Vagina (tissue), 2 donors: Measurements from ENCODE around the gene NANOGP8. TPM values are rescaled to one million over a fixed set of nuclear protein-coding genes. Genes with fewer than 3 reads are reported as not detected.
"Not testable (repeated sequence)": the region's sequence is repeated elsewhere in the genome, so short reads cannot be mapped to it uniquely, and the experiment has no call there.

Experiments used
- DNase-seq, 2 donors: peaks; one replicate each; pipeline ENCODE4 v3.0.0-alpha.2; 2017; ENCODE audit errors: extremely low spot score in 2 of 2
- H3K27ac ChIP-seq: fragments of 200-600 bp; sonication (generic); one replicate; pipeline ENCODE4 v1.5.1; 2019
- H3K27me3 ChIP-seq: fragments of 200-600 bp; sonication (generic); one replicate; pipeline ENCODE4 v1.5.1; 2019
- H3K36me3 ChIP-seq, 2 donors: fragments of 200-600 bp; sonication (generic); one replicate each; pipeline ENCODE4 v1.5.1; 2017 to 2019
- H3K4me1 ChIP-seq: fragments of 200-600 bp; sonication (generic); one replicate; pipeline ENCODE4 v1.5.1; 2019
- H3K4me3 ChIP-seq, 2 donors: fragments of 200-600 bp; sonication (generic); 1 replicate in 1 of 2; 2 replicates in 1 of 2; pipeline ENCODE4 v1.5.1; 2016 to 2019
- H3K9me3 ChIP-seq: fragments of 200-600 bp; sonication (generic); one replicate; pipeline ENCODE4 v1.5.1; 2019
- POLR2A ChIP-seq, 2 donors: fragments of 450-650 bp; IDR thresholded peaks; one replicate each; pipeline ENCODE4 v1.6.1; 2017; ENCODE audit warnings: antibody characterized with exemption in 2 of 2, mild to moderate bottlenecking in 2 of 2, moderate library complexity in 2 of 2
- POLR2AphosphoS5 ChIP-seq, 2 donors: sonication (generic); formaldehyde crosslinking; IDR thresholded peaks; one replicate each; pipeline ENCODE4 v1.9.0; 2017; ENCODE audit warnings: antibody characterized with exemption in 2 of 2, mild to moderate bottlenecking in 2 of 2, low read depth in 1 of 2; ENCODE audit not compliant: insufficient read depth in 1 of 2
- intact Hi-C: fragments of 100-400 bp; cut with DNase I; formaldehyde crosslinking; loops from one replicate; pipeline ENCODE4 v1.15.1; 2023
- total RNA-seq: library from RNA; depleted of rRNA; stranded (reverse); fragments of >200 nt; gene quantifications from one replicate; pipeline ENCODE4 v1.2.3, GENCODE V29; 2016
- TF ChIP-seq, protein P1 (sequence below), 3 experiments: fragments of 450-650 bp in 2 of 3; fragments of 200-600 bp in 1 of 3; sonication (generic) in 1 of 3; IDR thresholded peaks; one replicate each; pipeline ENCODE4 v1.5.1; 2017 to 2019; ENCODE audit warnings: antibody characterized with exemption in 3 of 3, mild to moderate bottlenecking in 2 of 3, moderate library complexity in 2 of 3

Gene NANOGP8
- total RNA-seq, 1 donor from 2014 or later, result not detected

DNA sequence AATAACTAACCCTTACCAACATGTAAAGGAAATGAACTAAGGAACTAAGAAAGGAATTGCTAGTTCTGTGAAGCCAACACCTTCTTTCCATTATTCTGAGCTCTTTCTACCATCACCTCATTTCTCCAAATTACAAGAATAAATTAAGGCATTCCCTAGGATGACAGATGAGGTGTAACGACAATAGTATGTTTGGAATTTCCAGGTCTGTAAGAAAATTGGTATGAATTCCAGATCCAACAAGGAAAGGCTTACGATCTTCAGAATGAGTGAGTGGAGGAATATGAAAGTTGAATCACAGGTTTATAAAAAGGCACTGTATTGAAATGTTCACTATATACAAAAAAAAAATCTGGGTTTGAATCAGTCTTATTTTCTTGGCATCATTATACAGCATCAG, 4.5 kb upstream of the NANOGP8 start:
- intact Hi-C loops, result no loop called here

DNA sequence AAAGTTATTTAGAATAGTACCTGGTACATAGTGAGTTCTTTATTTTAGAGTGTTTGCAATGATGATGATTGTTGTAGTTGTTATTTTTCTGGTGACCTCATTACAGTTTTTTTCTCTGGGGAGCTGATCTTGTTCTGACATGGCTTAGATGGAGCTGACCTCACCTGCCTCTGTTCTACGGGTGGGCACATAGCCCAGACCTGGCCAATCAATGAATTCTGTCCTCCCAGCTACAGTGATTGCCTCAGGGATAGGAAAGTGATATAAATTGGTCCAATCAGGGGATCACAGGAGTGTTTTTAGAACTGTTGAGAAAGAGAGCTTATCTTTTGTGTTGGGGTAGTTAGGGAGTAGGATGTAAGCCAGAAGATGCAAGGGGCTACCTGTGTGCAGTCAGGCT, 3.2 kb upstream of the NANOGP8 start:
- TF ChIP-seq POLR2A (IDR thresholded peaks at IDR 0.05) (no peak), POLR2AphosphoS5 (IDR thresholded peaks at IDR 0.05; ENCODE audit: insufficient read depth in 1 of 2, low read depth in 1 of 2) (no peak)
- TF ChIP-seq, protein P1, sequence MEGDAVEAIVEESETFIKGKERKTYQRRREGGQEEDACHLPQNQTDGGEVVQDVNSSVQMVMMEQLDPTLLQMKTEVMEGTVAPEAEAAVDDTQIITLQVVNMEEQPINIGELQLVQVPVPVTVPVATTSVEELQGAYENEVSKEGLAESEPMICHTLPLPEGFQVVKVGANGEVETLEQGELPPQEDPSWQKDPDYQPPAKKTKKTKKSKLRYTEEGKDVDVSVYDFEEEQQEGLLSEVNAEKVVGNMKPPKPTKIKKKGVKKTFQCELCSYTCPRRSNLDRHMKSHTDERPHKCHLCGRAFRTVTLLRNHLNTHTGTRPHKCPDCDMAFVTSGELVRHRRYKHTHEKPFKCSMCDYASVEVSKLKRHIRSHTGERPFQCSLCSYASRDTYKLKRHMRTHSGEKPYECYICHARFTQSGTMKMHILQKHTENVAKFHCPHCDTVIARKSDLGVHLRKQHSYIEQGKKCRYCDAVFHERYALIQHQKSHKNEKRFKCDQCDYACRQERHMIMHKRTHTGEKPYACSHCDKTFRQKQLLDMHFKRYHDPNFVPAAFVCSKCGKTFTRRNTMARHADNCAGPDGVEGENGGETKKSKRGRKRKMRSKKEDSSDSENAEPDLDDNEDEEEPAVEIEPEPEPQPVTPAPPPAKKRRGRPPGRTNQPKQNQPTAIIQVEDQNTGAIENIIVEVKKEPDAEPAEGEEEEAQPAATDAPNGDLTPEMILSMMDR (IDR thresholded peaks at IDR 0.05), result no peak
- H3K4me3 ChIP-seq, result no peak overlapping the region
- H3K27ac ChIP-seq, result no peak overlapping the region
- H3K36me3 ChIP-seq, result no peaks in the 10 kb centered on the region
- DNase-seq, result no peak
- no peaks in the 10 kb centered on the region for H3K27me3 ChIP-seq
- no peaks in the 10 kb centered on the region for H3K9me3 ChIP-seq
- intact Hi-C loops, result no loop called here
- no peaks in the 10 kb centered on the region for H3K4me1 ChIP-seq

More for the DNA sequence above, 4.5 kb upstream of the NANOGP8 start:
- H3K27ac ChIP-seq, result no peak overlapping the region
- H3K4me1 ChIP-seq, result no peaks in the 10 kb centered on the region
- H3K36me3 ChIP-seq, result no peaks in the 10 kb centered on the region
- TF ChIP-seq, protein P1 (IDR thresholded peaks at IDR 0.05), result no peak
- no peak for TF ChIP-seq POLR2A (IDR thresholded peaks at IDR 0.05)
- no peak for TF ChIP-seq POLR2AphosphoS5 (IDR thresholded peaks at IDR 0.05; ENCODE audit: insufficient read depth in 1 of 2, low read depth in 1 of 2)
- DNase-seq, result no peak
- H3K27me3 ChIP-seq, result no peaks in the 10 kb centered on the region
- H3K9me3 ChIP-seq, result no peaks in the 10 kb centered on the region
- H3K4me3 ChIP-seq, result no peak overlapping the region

- H3K4me3 ChIP-seq, result no peak overlapping the region
- intact Hi-C loops, result no loop called here
- TF ChIP-seq, protein P1 (IDR thresholded peaks at IDR 0.05), result no peak
- no peak for TF ChIP-seq POLR2A (IDR thresholded peaks at IDR 0.05)
- TF ChIP-seq POLR2AphosphoS5 (IDR thresholded peaks at IDR 0.05; ENCODE audit: insufficient read depth in 1 of 2, low read depth in 1 of 2), result no peak
- DNase-seq, result no peak
- H3K27ac ChIP-seq, result no peak overlapping the region
- H3K4me1 ChIP-seq, result no peaks in the 10 kb centered on the region
- H3K9me3 ChIP-seq, result no peaks in the 10 kb centered on the region
- H3K36me3 ChIP-seq, result no peaks in the 10 kb centered on the region
- no peaks in the 10 kb centered on the region for H3K27me3 ChIP-seq
Measured at GRCh38 chr15:35087759-35088158, 2.7 kb upstream of the NANOGP8 start.

DNA sequence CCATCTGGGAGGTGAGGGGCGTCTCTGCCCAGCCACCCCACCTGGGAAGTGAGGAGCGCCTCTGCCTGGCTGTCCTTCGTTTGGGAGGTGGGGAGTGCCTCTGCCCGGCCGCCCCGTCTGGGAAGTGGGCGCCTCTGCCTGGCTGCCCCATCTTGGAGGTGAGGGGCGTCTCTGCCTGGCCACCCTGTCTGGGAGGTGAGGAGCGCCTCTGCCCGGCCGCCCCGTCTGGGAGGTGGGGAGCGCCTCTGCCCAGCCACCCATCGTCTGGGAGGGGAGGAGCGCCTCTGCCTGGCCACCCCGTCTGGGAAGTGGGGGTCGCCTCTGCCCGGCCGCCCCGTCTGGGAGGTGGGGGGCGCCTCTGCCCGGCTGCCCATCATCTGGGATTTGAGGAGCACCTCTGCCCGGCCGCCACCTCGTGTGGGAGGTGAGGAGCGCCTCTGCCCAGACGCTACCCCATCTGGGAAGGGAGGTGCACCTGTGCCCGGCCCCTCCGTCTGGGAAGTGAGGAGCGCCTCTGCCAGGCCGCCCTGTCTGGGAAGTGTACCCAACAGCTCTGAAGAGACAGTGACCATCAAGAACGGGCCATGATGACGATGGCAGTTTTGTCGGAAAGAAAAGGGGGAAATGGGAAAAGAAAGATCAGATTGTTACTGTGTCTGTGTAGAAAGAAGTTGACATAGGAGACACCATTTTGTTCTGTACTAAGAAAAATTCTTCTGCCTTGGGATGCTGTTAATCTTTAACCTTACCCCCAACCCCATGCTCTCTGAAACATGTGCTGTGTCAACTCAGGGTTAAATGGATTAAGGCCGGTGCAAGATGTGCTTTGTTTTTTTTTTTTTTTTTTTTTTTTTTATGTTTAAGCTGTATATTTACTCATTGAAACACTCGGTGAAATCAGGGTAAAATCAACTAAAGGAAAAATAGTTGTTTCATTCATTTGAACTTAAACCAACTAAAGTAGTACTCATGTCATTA, 2.4 kb downstream of the NANOGP8 start:
- H3K4me1 ChIP-seq, H3K9me3 ChIP-seq, H3K36me3 ChIP-seq, H3K27me3 ChIP-seq, intact Hi-C loops, H3K4me3 ChIP-seq, DNase-seq, H3K27ac ChIP-seq: not testable (repeated sequence)

- H3K36me3 ChIP-seq, H3K4me3 ChIP-seq, H3K27me3 ChIP-seq, intact Hi-C loops, DNase-seq, H3K9me3 ChIP-seq, H3K4me1 ChIP-seq, H3K27ac ChIP-seq: not testable (repeated sequence)
Measured at GRCh38 chr15:35081626-35082365, 3.3 kb downstream of the NANOGP8 start.

DNA sequence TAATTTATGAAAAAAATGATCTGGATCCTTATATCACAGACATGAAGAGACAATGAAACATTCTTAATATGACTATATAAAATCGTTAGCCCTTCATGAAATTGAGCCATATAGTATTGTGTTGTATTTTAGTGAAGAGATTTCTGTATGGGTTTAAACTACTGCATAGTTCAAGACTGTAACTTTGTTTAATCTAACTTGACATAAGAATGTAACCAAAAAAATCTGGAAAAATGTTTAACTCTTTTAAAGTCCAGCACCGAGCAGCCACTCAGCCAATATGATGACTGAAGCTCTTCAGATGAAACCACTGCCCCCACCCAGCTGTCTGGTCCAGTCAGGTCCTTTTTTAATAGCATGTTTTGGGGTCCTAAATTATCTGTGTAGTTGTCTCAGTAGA, 4.9 kb downstream of the NANOGP8 start:
- H3K27ac ChIP-seq, result no peak overlapping the region
- no peak for DNase-seq
- TF ChIP-seq POLR2A (IDR thresholded peaks at IDR 0.05) (no peak), POLR2AphosphoS5 (IDR thresholded peaks at IDR 0.05; ENCODE audit: insufficient read depth in 1 of 2, low read depth in 1 of 2) (no peak)
- TF ChIP-seq, protein P1 (IDR thresholded peaks at IDR 0.05), result no peak
- H3K36me3 ChIP-seq, result no peaks in the 10 kb centered on the region
- H3K4me3 ChIP-seq, result peak overlapping the region; percentile 5 to 8
- intact Hi-C loops, result no loop called here
- no peaks in the 10 kb centered on the region for H3K4me1 ChIP-seq
- H3K27me3 ChIP-seq, result no peaks in the 10 kb centered on the region
- H3K9me3 ChIP-seq, result no peaks in the 10 kb centered on the region
